ENCODE results near the gene TIGD3. TPM values are rescaled to one million over a fixed set of nuclear protein-coding genes. Genes with fewer than 3 reads are reported as not detected.

TIGD3 gene
- total and polyA plus RNA-seq, 12 donors = 0.11 to 0.87 (median 0.33) TPM; not detected in 2

DNA sequence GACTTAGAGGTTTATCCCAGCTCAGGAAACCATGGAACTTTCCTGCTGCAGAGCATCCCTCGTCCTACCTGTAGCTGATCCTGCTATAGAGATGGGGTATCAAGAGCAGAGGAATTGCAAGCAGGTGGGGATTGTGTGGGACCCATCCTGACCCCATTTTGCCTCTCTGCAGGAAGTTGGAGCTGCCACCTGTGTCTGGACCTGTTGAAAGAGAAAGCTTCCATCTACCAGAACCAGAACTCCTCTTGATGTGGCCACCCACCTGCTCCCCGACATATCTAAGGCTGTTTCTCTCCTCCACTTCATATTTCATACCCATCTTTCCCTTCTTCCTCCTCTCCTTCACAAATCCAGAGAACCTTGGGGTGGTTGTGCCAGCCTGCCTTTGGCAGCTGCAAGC, 3.0 kb upstream of the TIGD3 start:
- Histone ChIP-seq H3K4me1 (peaks cover 15 to 28% (median 23%) of the 10 kb centered on the region in 9 donors), H3K36me3 (peaks cover under 1 to 70% (median 60%) of the 10 kb centered on the region in 9 donors), H3K27ac (no peak overlapping the region), H3K4me3 (no peak overlapping the region), H3K27me3 (peaks cover 0 to 10% (median 0%) of the 10 kb centered on the region in 7 donors), H3K9me3 (no peaks in the 10 kb centered on the region)
- TF ChIP-seq, protein P1, sequence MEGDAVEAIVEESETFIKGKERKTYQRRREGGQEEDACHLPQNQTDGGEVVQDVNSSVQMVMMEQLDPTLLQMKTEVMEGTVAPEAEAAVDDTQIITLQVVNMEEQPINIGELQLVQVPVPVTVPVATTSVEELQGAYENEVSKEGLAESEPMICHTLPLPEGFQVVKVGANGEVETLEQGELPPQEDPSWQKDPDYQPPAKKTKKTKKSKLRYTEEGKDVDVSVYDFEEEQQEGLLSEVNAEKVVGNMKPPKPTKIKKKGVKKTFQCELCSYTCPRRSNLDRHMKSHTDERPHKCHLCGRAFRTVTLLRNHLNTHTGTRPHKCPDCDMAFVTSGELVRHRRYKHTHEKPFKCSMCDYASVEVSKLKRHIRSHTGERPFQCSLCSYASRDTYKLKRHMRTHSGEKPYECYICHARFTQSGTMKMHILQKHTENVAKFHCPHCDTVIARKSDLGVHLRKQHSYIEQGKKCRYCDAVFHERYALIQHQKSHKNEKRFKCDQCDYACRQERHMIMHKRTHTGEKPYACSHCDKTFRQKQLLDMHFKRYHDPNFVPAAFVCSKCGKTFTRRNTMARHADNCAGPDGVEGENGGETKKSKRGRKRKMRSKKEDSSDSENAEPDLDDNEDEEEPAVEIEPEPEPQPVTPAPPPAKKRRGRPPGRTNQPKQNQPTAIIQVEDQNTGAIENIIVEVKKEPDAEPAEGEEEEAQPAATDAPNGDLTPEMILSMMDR (IDR thresholded peaks at IDR 0.05) = no peak
- ATAC-seq (no peak), DNase-seq (no peak)
- intact Hi-C loops (cut with DNase I) = no loop called here
- WGBS, 2 donors = 94 to 95% methylated on average over 2 of the region's 2 CpGs

DNA sequence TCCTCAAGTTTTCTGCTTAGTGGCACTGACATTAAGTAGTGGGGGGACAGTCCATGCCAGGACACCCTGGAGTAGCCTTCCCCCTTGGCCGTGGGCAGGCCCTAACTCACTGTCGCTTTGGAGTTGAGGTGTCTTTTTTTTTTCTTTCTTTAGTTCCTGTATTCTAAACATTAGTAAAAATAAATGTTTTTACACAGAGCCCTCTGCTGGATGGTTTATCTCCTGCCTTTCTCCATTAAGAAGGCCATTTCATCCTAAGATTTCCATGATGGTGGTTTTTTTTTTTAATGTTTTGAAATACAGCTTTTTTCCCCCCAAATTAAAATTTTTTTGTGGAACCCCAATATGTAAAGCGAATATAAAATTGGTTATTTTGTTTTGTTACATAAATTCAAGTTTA, 1.8 kb upstream of the TIGD3 start:
- Histone ChIP-seq H3K27ac (no peak overlapping the region), H3K9me3 (no peaks in the 10 kb centered on the region), H3K4me3 (no peak overlapping the region), H3K27me3 (peaks cover 0 to 16% (median 0%) of the 10 kb centered on the region in 7 donors), H3K4me1 (peaks cover 15 to 36% (median 23%) of the 10 kb centered on the region in 9 donors), H3K36me3 (peaks cover 0 to 57% (median 47%) of the 10 kb centered on the region in 9 donors)
- WGBS, 2 donors = 80 to 81% methylated on average over 3 of the region's 3 CpGs
- ATAC-seq = no peak
- intact Hi-C loops (cut with DNase I) = no loop called here
- TF ChIP-seq, protein P1 (IDR thresholded peaks at IDR 0.05) = peak in 6 of 9 donors; percentile 10 to 37 (median 30)
- DNase-seq = no peak

DNA sequence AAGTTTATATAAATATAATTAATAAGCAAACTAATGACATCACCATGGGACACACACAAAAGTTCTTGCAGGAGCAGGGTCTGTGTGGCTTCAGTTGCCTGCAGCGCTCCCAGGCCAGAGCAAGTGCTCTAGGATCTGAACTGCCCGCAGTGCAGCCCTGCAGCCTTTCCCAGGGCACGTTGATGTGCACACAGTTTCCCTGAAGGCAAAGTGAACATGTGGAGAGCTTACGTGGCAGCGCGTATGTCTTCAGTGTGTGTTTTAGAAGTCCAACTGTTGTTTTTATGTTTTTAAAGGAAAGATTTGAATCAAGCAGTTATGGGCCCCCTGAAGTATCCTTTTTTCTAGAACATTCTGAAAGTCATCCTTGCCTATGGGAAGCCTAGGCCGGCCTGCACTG, 1.2 kb upstream of the TIGD3 start:
- H3K27ac ChIP-seq = peak overlapping the region in 1 of 10 donors; percentile 67
- H3K4me1 ChIP-seq = peaks cover 15 to 41% (median 26%) of the 10 kb centered on the region in 9 donors
- DNase-seq (no peak), ATAC-seq (no peak)
- peaks cover 0 to 16% (median 0%) of the 10 kb centered on the region in 7 donors for H3K27me3 ChIP-seq
- TF ChIP-seq, protein P1 (IDR thresholded peaks at IDR 0.05) = no peak
- peak overlapping the region in 3 of 10 donors; percentile 70 to 83 (median 75) for H3K4me3 ChIP-seq
- H3K9me3 ChIP-seq = no peaks in the 10 kb centered on the region
- intact Hi-C loops (cut with DNase I) = no loop called here
- peaks cover 0 to 51% (median 41%) of the 10 kb centered on the region in 9 donors for H3K36me3 ChIP-seq
- 85% methylated on average over 7 of the region's 7 CpGs for WGBS, 2 donors

DNA sequence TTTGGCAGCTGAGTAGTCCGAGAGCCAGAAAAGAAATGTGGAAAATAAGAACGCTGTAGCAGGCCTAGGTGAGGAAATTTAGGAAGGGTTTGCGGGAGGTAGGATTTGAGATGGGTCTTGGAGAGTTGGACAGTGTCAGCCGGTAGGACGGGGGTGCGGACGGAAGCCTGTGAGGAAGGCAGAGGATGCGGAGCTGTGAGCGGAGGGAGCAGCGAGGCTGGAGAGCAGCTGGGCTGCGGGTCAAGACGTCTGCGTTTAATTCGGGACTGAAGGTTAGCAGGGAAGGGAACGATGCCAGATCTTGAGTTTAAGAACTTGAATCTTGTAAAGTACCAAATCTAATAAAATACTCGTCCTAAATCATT, 669 bp upstream of the TIGD3 start:
- intact Hi-C loops (cut with DNase I) = no loop called here
- peaks cover 15 to 42% (median 28%) of the 10 kb centered on the region in 9 donors for H3K4me1 ChIP-seq

More for the DNA sequence above, 669 bp upstream of the TIGD3 start:
- H3K27ac ChIP-seq = peak overlapping the region in 9 of 10 donors; percentile 10 to 70 (median 39)
- H3K4me3 ChIP-seq = peak overlapping the region in 9 of 10 donors; percentile 62 to 83 (median 74)
- H3K27me3 ChIP-seq = peaks cover 0 to 16% (median 0%) of the 10 kb centered on the region in 7 donors
- DNase-seq = no peak
- 8 to 11% methylated on average over 16 of the region's 16 CpGs for WGBS, 2 donors
- H3K9me3 ChIP-seq = no peaks in the 10 kb centered on the region
- ATAC-seq = peak in 4 of 8 donors; percentile 12 to 31 (median 16)
- peaks cover 0 to 46% (median 36%) of the 10 kb centered on the region in 9 donors for H3K36me3 ChIP-seq
- TF ChIP-seq, protein P1 (IDR thresholded peaks at IDR 0.05) = no peak
